T-helper 1 cell treated with Interleukin-12 subunit alpha and Interleukin-12 subunit beta and Interleukin-4 antibody, amounts not matched to agents 30 ng/mL and 1 ng/mL, for 36 hours (primary cell): ENCODE results near the gene ACCS. TPM values are rescaled to one million over a fixed set of nuclear protein-coding genes. Genes with fewer than 3 reads are reported as not detected.

ENCODE experiments used
- intact Hi-C: fragments of 100-400 bp; cut with micrococcal nuclease; formaldehyde crosslinking; loops from one replicate; pipeline ENCODE4 v1.15.1; 2024
- total RNA-seq: library from RNA; stranded (reverse); gene quantifications from 2 replicates; pipeline ENCODE4 v1.2.3, GENCODE V29; 2022

The ACCS gene
- total RNA-seq, 1 donor from 2014 or later, result 34.6 TPM

DNA sequence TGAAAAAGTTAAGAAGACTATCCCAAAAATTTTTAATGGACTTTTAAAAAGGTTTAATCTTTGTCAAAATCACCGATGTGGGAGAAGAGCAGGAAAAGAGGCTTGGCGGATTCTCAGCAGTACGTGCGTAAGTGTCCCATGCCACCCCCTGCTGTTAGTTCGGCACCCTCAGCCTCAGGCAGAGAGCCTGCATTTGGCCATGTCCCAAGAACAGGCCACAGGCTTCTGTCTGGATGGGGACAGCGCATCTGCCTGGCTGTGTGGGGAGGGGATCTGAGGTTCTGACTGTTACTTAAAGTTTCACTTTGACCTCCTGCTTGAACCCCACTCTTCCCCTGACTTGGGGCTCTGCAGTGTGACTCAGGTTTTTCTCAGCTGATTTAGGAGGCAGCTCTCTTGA lies 64.7 kb downstream of the ACCS start:
- intact Hi-C loops, result no loop called here

DNA sequence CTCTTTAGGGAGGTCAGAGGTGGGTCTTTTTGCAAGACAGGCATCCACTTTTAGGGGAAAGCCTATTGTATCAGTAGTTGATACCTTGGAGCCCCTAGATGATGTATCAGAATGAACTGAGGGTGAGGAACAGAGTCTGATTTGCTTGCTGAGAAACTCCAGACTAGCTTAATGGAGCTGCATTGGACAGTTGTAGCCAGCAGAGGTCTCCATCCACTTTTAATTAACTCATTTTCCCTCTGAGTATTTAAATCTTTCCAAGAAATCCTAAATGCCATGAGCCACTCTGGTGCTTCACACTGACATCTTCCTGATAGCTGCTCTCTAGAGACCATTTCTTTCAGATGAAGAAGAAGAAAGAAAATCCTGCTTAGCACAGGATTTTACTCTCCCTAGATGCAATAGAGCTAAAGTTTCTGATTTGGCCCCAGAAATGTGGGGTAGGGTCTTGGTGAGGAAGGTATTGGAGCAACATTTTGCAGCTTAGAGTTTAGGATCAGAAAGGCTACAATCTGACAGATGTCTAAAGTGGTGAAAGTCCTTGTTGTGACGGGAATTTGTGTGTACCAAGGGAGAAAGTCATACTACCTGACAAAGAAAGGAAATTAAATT lies 67.4 kb downstream of the ACCS start:
- intact Hi-C loops, result loop anchor here (1.0 kb wide), 1 partner anchor 405 kb away; no protein-coding TSS in a partner anchor

Other genes starting within 250 kb of the ACCS start
- gene ALKBH3, start 185.4 kb upstream of the ACCS start, total RNA-seq, result 27.9 and 33.0 TPM in 2 replicates
- 0.25 and 0.46 TPM in 2 replicates for gene C11orf96, start 123.6 kb upstream of the ACCS start, total RNA-seq
- not detected in 2 replicates for gene ACCSL, start 18.3 kb upstream of the ACCS start, total RNA-seq
- gene EXT2, start 29.4 kb downstream of the ACCS start, total RNA-seq, result 33.7 and 35.0 TPM in 2 replicates
- gene ALX4, start 243.9 kb downstream of the ACCS start, total RNA-seq, result not detected in 2 replicates